Sciatic nerve (tissue), 2 donors: Measurements from ENCODE around the gene FAM131B. TPM values are rescaled to one million over a fixed set of nuclear protein-coding genes. Genes with fewer than 3 reads are reported as not detected.

Experiments used
- ATAC-seq: fragments of 200-7000 bp; cut with Tn5 transposase; one replicate; pipeline ENCODE4 v1.9.1; 2020; ENCODE audit warnings: mild to moderate bottlenecking, moderate library complexity
- DNase-seq: peaks from one replicate; pipeline ENCODE4 v3.0.0-alpha.2; 2020; ENCODE audit warnings: low spot score
- intact Hi-C: fragments of 100-400 bp; cut with DNase I; formaldehyde crosslinking; loops from one replicate; pipeline ENCODE4 v1.14.2; 2022
- total RNA-seq: library from RNA; stranded (reverse); fragmentation: NEBNext Ultra II Directional; extraction: Animal tissue kit (Norgen Biotek cat#: 25700); gene quantifications from one replicate; pipeline ENCODE4 v1.2.1, GENCODE V29; 2021
- donor health status: DM: no; HTN: no; CAD: no.
- donor health status: DM: no; HTN: no; CAD: no.

FAM131B gene
- total RNA-seq, 1 donor from 2014 or later, result 2.6 TPM

- ATAC-seq, result no peak
- DNase-seq, result peak; percentile 54
- intact Hi-C loops, result no loop called here
Measured at GRCh38 chr7:143384661-143385631, 22.4 kb upstream of the FAM131B start.

- ATAC-seq, result no peak
- intact Hi-C loops, result no loop called here
- DNase-seq, result peak; percentile 42
Measured at GRCh38 chr7:143384148-143384547, 21.6 kb upstream of the FAM131B start.

- intact Hi-C loops, result no loop called here
- ATAC-seq (no peak), DNase-seq (peak; percentile 33)
Measured at GRCh38 chr7:143383642-143383957, 21.1 kb upstream of the FAM131B start.

GRCh38 chr7:143382791-143383641 is 20.5 kb upstream of the FAM131B start:
- DNase-seq (no peak), ATAC-seq (no peak)
- intact Hi-C loops, result no loop called here

- DNase-seq, result no peak
- ATAC-seq, result no peak
- intact Hi-C loops, result no loop called here
Measured at GRCh38 chr7:143382126-143382790, 19.7 kb upstream of the FAM131B start.

DNA sequence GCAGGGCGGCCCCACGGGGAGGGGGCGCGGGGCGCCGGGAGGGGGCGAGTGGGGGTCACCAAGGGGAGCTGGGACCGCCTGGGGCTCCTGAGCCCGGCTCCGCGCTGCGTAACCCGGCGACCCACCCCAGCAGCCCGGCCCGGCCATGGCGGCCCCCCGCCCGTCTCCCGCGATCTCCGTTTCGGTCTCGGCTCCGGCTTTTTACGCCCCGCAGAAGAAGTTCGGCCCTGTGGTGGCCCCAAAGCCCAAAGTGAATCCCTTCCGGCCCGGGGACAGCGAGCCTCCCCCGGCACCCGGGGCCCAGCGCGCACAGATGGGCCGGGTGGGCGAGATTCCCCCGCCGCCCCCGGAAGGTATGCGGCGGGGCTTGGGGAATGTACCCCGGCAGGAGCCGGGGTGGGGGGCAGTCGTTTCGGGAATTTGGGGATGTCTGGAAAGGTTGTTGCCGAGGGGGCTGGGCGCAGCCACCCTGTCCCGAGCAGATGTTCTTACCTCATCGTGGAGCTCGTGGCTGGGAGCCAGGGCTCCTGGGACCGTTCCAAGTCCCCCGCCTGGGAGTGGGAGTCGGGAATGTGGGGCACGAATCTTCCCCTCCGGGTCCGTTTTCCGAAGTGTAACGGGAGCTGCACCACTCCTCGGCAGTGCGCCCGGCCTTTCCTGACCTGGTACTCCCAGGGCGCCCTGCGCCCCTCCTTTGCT is 19.1 kb upstream of the FAM131B start:
- intact Hi-C loops, result no loop called here
- DNase-seq (peak; percentile 89), ATAC-seq (peak; percentile 8)

- intact Hi-C loops, result no loop called here
- ATAC-seq, result peak; percentile 93
- DNase-seq, result peak; percentile 98
Measured at GRCh38 chr7:143380646-143381426, 18.3 kb upstream of the FAM131B start, which contains the start of gene ZYX. Gene ZYX, plus strand, starts transcription at chr7:143381345. Its CDS starts 227 bp downstream, at chr7:143381572.

GRCh38 chr7:143380260-143380645 is 17.7 kb upstream of the FAM131B start:
- DNase-seq, result peak; percentile 95
- intact Hi-C loops, result no loop called here
- ATAC-seq, result peak; percentile 80

DNA sequence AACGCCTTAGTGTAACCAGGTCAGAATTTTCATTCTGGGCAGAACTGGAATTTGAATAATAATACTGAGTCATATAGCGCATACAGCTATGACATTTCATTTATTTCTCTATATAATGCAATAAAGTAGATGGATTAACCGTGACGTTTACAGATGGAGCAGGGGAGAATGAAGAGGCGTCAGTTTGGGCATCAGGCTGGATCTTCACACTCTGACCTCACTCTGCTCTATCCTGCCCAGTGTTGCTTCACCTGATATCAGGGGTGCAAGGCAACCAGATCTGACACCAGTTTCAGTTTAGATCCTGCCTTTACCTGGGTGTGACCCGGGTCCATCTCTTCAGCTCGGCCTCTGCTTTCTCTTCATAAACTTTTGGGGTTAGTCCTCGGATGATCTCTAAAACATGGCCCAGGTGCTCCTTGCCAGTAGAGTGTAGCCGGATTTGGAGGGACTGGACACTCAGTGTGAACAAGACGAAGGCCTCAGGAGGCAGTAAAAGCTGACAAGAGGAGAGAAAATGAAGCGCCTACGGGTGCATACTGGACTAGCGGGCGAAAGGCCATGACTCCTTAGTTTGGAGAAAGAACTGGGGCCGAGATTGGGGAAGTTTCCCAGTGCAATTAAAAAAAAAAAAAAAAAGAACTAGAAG is 17.2 kb upstream of the FAM131B start:
- peak; percentile 1 for ATAC-seq
- DNase-seq, result no peak
- intact Hi-C loops, result no loop called here

DNA sequence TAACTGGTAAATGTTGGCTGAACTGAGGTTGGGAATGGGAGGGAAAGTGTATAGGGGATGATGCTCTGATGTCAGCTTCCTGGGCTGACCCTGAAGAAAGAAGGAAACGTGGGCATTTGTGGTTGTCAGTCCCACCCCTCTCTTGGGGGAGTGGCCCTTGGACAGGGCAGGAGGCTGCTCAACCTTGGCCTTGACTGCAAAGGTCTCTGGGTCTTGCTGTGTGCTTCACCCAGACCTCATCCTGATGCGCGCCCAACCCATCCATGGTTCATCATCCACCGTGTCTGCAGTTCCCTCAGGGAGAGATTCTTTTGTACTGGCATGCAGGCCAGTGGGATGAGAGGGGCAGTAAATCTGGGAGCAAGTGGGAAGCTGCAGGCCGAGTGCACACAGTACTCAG is 13.9 kb upstream of the FAM131B start:
- ATAC-seq (no peak), DNase-seq (no peak)
- intact Hi-C loops, result no loop called here

GRCh38 chr7:143375298-143376034 is 13.0 kb upstream of the FAM131B start:
- DNase-seq, result no peak
- intact Hi-C loops, result no loop called here
- ATAC-seq, result no peak

DNA sequence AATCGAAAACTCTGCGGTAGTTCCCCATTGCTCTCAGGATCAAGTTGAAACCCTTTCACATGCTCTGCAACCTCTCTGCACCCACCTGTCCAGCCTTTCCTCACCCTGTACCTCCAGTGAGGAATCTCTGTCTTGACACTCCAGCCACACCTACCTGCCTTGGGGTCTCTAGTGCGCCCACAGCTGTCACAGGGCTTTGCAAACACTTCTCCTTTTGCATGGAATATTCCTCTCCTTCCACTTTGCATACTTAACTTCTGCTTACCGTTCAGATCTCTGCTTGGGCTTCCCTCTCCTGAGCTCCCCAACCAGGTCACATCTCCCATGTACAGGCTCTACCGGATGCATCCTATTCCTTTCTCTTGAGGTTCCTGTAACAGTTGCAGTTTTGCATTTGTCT is 12.0 kb upstream of the FAM131B start:
- no peak for ATAC-seq
- no peak for DNase-seq
- intact Hi-C loops, result no loop called here

DNA sequence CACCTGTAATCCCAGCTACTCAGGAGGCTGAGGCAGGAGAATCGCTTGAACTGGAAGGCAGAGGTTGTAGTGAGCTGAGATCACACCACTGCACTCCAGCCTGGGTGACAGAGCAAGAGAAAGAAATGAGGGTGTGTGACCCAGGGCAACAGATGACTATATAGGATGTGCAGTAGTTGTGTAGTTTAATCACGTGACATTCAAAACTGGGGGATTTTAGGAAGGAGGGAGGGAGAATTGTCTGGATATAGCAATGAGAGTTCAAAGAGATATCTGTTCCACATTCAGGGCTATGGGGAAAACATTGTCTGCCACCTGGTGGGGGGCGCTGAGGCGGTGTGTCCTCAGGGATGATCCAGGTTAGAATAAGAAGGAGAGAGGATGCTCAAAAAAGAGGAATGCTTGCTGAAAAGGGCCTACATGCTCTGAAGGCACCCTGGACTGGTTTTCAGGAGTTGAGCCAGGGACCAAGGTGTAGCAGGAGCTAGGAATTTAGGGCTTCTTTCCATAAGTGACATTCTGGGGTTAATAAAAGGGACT is 10.8 kb upstream of the FAM131B start:
- ATAC-seq (no peak), DNase-seq (no peak)
- intact Hi-C loops, result no loop called here

GRCh38 chr7:143372070-143372469 is 9.6 kb upstream of the FAM131B start:
- DNase-seq (peak; percentile 86), ATAC-seq (peak; percentile 77)
- intact Hi-C loops, result no loop called here

- intact Hi-C loops, result no loop called here
- ATAC-seq, result no peak
- DNase-seq, result no peak
Measured at GRCh38 chr7:143369678-143370651, 7.5 kb upstream of the FAM131B start.

- DNase-seq (no peak), ATAC-seq (no peak)
- intact Hi-C loops, result no loop called here
Measured at GRCh38 chr7:143368387-143368786, 5.9 kb upstream of the FAM131B start.
